H9 (cell line): ENCODE measurements around the gene ST6GALNAC3. TPM values are rescaled to one million over a fixed set of nuclear protein-coding genes. Genes with fewer than 3 reads are reported as not detected.

Source experiments
- DNase-seq: peaks from one replicate; pipeline ENCODE4 v3.0.0-alpha.2; 2017
- H2AFZ ChIP-seq: one replicate; pipeline ENCODE4 v1.6.1; 2013; ENCODE audit warnings: mild to moderate bottlenecking, low read length, control low read depth, moderate library complexity
- H2AK5ac ChIP-seq: 2 replicates; pipeline ENCODE4 v1.6.1; 2013; ENCODE audit warnings: low read length, control low read depth, mixed read lengths; ENCODE audit not compliant: insufficient read length
- H2BK120ac ChIP-seq: one replicate; pipeline ENCODE4 v1.6.1; 2013; ENCODE audit warnings: low read depth, mild to moderate bottlenecking, low read length, control low read depth, inconsistent platforms; ENCODE audit not compliant: poor library complexity, severe bottlenecking
- H2BK12ac ChIP-seq: 2 replicates; pipeline ENCODE4 v1.6.1; 2013; ENCODE audit warnings: low read length, control low read depth, mixed read lengths, low read depth; ENCODE audit not compliant: insufficient read length
- H2BK15ac ChIP-seq: 2 replicates; pipeline ENCODE4 v1.6.1; 2013; ENCODE audit warnings: low read depth, low read length, control low read depth
- H2BK20ac ChIP-seq: one replicate; pipeline ENCODE4 v1.6.1; 2013; ENCODE audit warnings: low read depth, mild to moderate bottlenecking, low read length, control low read depth, inconsistent platforms; ENCODE audit not compliant: poor library complexity, severe bottlenecking
- H2BK5ac ChIP-seq: 2 replicates; pipeline ENCODE4 v1.6.1; 2013; ENCODE audit warnings: low read length, control low read depth, mixed read lengths; ENCODE audit not compliant: insufficient read length
- H3K14ac ChIP-seq: 2 replicates; pipeline ENCODE4 v1.6.1; 2013; ENCODE audit warnings: low read length, control low read depth; ENCODE audit not compliant: insufficient read depth
- H3K18ac ChIP-seq: 2 replicates; pipeline ENCODE4 v1.6.1; 2013; ENCODE audit warnings: low read depth, mild to moderate bottlenecking, mixed read lengths, low read length, control low read depth; ENCODE audit not compliant: insufficient read length
- H3K23ac ChIP-seq: 2 replicates; pipeline ENCODE4 v1.6.1; 2013; ENCODE audit warnings: low read length, control low read depth, mixed read lengths, low read depth; ENCODE audit not compliant: insufficient read length
- H3K23me2 ChIP-seq: 2 replicates; pipeline ENCODE4 v1.6.1; 2013; ENCODE audit warnings: low read depth, mild to moderate bottlenecking, mixed read lengths, low read length, control low read depth; ENCODE audit not compliant: insufficient read length, poor library complexity, severe bottlenecking
- H3K27ac ChIP-seq: 2 replicates; pipeline ENCODE4 v1.5.1; 2013; ENCODE audit warnings: low read length, control low read depth, mixed read lengths, low read depth; ENCODE audit not compliant: insufficient read length
- H3K27me3 ChIP-seq: 2 replicates; pipeline ENCODE4 v1.6.1; 2013; ENCODE audit warnings: low read length, control low read depth, inconsistent platforms; ENCODE audit not compliant: insufficient read depth
- H3K4ac ChIP-seq: 2 replicates; pipeline ENCODE4 v1.6.1; 2013; ENCODE audit warnings: low read depth, mild to moderate bottlenecking, control low read depth, inconsistent platforms, low read length, moderate library complexity
- H3K4me1 ChIP-seq: 2 replicates; pipeline ENCODE4 v1.6.1; 2013; ENCODE audit warnings: low read length, control low read depth, inconsistent platforms; ENCODE audit not compliant: insufficient read depth
- H3K4me2 ChIP-seq: 2 replicates; pipeline ENCODE4 v1.6.1; 2013; ENCODE audit warnings: low read length, control low read depth, mixed read lengths; ENCODE audit not compliant: insufficient read length, insufficient read depth
- H3K56ac ChIP-seq: 2 replicates; pipeline ENCODE4 v1.6.1; 2013; ENCODE audit warnings: low read depth, mild to moderate bottlenecking, mixed read lengths, low read length, control low read depth; ENCODE audit not compliant: insufficient read length
- H3K79me1 ChIP-seq: 2 replicates; pipeline ENCODE4 v1.6.1; 2013; ENCODE audit warnings: low read depth, mild to moderate bottlenecking, moderate library complexity, low read length, control low read depth, inconsistent platforms; ENCODE audit not compliant: insufficient read depth, poor library complexity, severe bottlenecking
- H3K79me2 ChIP-seq: 2 replicates; pipeline ENCODE4 v1.6.1; 2013; ENCODE audit warnings: low read length, control low read depth, inconsistent platforms; ENCODE audit not compliant: insufficient read depth
- H3K9ac ChIP-seq: 2 replicates; pipeline ENCODE4 v1.6.1; 2013; ENCODE audit warnings: low read length, control low read depth, mixed read lengths; ENCODE audit not compliant: insufficient read length; ENCODE audit errors: extremely low read depth
- H3K9me3 ChIP-seq: one replicate; pipeline ENCODE4 v1.6.1; 2013; ENCODE audit warnings: low read depth, low read length, inconsistent platforms; ENCODE audit not compliant: control insufficient read depth
- H3T11ph ChIP-seq: one replicate; pipeline ENCODE4 v1.6.1; 2013; ENCODE audit warnings: mild to moderate bottlenecking, low read length, control low read depth, inconsistent platforms
- H4K20me1 ChIP-seq: one replicate; pipeline ENCODE4 v1.6.1; 2013; ENCODE audit not compliant: control insufficient read depth, insufficient read length, insufficient read depth
- H4K5ac ChIP-seq: 2 replicates; pipeline ENCODE4 v1.6.1; 2013; ENCODE audit warnings: low read depth, mild to moderate bottlenecking, mixed read lengths, low read length, control low read depth; ENCODE audit not compliant: insufficient read length
- H4K8ac ChIP-seq: replicated peaks from 2 replicates; pipeline ENCODE4 v1.6.1; 2013; ENCODE audit warnings: low read length, control low read depth, mixed read lengths, low read depth; ENCODE audit not compliant: insufficient read length
- H4K91ac ChIP-seq: 2 replicates; pipeline ENCODE4 v1.6.1; 2013; ENCODE audit warnings: low read depth, mild to moderate bottlenecking, moderate library complexity, mixed read lengths, low read length, control low read depth; ENCODE audit not compliant: insufficient read length
- H3K27ac Mint-ChIP-seq, 3 experiments: 2 replicates in 2 of 3; 3 replicates in 1 of 3; pipeline ENCODE4 v1.8.0; 2020 to 2021; ENCODE audit warnings: mixed read lengths in 3 of 3, mild to moderate bottlenecking in 1 of 3, moderate library complexity in 1 of 3
- H3K27me3 Mint-ChIP-seq: 2 replicates; pipeline ENCODE4 v1.8.0; 2021; ENCODE audit warnings: low read depth, mild to moderate bottlenecking, moderate library complexity, mixed read lengths
- H3K36me3 Mint-ChIP-seq, 3 experiments: 2 replicates in 2 of 3; 3 replicates in 1 of 3; pipeline ENCODE4 v1.8.0; 2020 to 2021; ENCODE audit warnings: low read depth in 3 of 3, mixed read lengths in 3 of 3; ENCODE audit not compliant: insufficient read depth in 1 of 3
- H3K4me1 Mint-ChIP-seq, 2 experiments: 2 replicates each; pipeline ENCODE4 v1.8.0; 2020; ENCODE audit warnings: mixed read lengths in 2 of 2
- H3K4me3 Mint-ChIP-seq, 2 experiments: 2 replicates in 1 of 2; 3 replicates in 1 of 2; pipeline ENCODE4 v1.8.0; 2020 to 2021; ENCODE audit warnings: mild to moderate bottlenecking in 2 of 2, mixed read lengths in 2 of 2, moderate library complexity in 1 of 2
- H3K9me3 Mint-ChIP-seq, 2 experiments: 2 replicates in 1 of 2; 3 replicates in 1 of 2; pipeline ENCODE4 v1.8.0; 2020; ENCODE audit warnings: mild to moderate bottlenecking in 2 of 2, mixed read lengths in 2 of 2, moderate library complexity in 1 of 2
- WGBS: extraction: QIAGEN DNeasy Blood & Tissue Kit; methylation state at CpG from one replicate; pipeline ENCODE4 v1.1.7; 2013; ENCODE audit warnings: missing lambda C conversion rate, low lambda C conversion rate, mixed read lengths; ENCODE audit not compliant: insufficient read length; ENCODE audit errors: extremely low coverage; 5-methylcytosine and 5-hydroxymethylcytosine counted together
- total RNA-seq: library from RNA; stranded (reverse); gene quantifications from 2 replicates; pipeline ENCODE4 v1.2.1, GENCODE V29; 2021
- TF ChIP-seq, protein P1 (sequence below): fragments of 200-600 bp; sonication (generic); conservative IDR thresholded peaks from 3 replicates; pipeline ENCODE4 v1.8.0; 2021; ENCODE audit warnings: antibody characterized with exemption, mild to moderate bottlenecking

The ST6GALNAC3 gene
- total RNA-seq, 1 experiment from 2014 or later: 11.2 TPM

DNA sequence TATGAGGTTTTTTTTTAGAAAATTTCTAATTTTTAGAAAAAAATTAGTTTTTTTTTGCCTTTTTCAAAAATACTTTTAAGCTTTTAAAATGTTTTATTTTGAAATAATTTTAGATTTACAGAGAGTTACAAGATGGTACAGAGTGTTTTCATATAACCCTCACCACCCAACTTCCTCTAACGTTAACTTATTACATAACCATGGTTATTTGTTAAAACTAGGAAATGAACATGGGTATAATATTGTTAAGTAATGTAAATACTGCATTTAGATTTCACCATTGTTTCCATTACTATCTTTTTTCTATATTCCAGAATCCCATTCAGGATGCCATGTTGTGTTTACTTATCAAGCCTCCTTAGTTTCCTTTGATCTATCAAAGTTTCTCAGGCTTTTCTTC is 45.2 kb upstream of the ST6GALNAC3 start:
- Histone ChIP-seq H3K4ac (no peak overlapping the region), H3K14ac (no peak overlapping the region), H3K27ac (no peak overlapping the region), H3K23ac (no peak overlapping the region), H3K79me2 (no peaks in the 10 kb centered on the region), H3K56ac (no peak overlapping the region), H3K79me1 (no peaks in the 10 kb centered on the region), H3K4me1 (no peaks in the 10 kb centered on the region), H3K27me3 (no peaks in the 10 kb centered on the region), H3K23me2 (no peaks in the 10 kb centered on the region), H2BK120ac (no peak overlapping the region), H2AK5ac (no peak overlapping the region), H2BK20ac (no peak overlapping the region), H4K20me1 (no peaks in the 10 kb centered on the region), H2BK15ac (no peak overlapping the region), H4K91ac (no peak overlapping the region), H4K8ac (no peak overlapping the region), H2BK5ac (no peak overlapping the region), H3K18ac (no peak overlapping the region), H3K4me2 (no peak overlapping the region), H2BK12ac (no peak overlapping the region), H3T11ph (no peak overlapping the region), H2AFZ (no peak overlapping the region), H3K9ac (no peak overlapping the region), H3K9me3 (no peaks in the 10 kb centered on the region), H4K5ac (no peak overlapping the region)
- H3K4me1 Mint-ChIP-seq: peaks cover 3% of the 10 kb centered on the region in 2 experiments; a peak in 1 of 4 replicates
- H3K9me3 Mint-ChIP-seq: no peaks in the 10 kb centered on the region; a peak in 1 of 5 replicates
- no peak for DNase-seq
- WGBS: no CpG with 5 or more reads among the region's 1 CpG
- TF ChIP-seq, protein P1, sequence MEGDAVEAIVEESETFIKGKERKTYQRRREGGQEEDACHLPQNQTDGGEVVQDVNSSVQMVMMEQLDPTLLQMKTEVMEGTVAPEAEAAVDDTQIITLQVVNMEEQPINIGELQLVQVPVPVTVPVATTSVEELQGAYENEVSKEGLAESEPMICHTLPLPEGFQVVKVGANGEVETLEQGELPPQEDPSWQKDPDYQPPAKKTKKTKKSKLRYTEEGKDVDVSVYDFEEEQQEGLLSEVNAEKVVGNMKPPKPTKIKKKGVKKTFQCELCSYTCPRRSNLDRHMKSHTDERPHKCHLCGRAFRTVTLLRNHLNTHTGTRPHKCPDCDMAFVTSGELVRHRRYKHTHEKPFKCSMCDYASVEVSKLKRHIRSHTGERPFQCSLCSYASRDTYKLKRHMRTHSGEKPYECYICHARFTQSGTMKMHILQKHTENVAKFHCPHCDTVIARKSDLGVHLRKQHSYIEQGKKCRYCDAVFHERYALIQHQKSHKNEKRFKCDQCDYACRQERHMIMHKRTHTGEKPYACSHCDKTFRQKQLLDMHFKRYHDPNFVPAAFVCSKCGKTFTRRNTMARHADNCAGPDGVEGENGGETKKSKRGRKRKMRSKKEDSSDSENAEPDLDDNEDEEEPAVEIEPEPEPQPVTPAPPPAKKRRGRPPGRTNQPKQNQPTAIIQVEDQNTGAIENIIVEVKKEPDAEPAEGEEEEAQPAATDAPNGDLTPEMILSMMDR: no peak
- H3K27ac Mint-ChIP-seq: no peak overlapping the region
- no peaks in the 10 kb centered on the region for H3K36me3 Mint-ChIP-seq
- no peak overlapping the region for H3K4me3 Mint-ChIP-seq
- H3K27me3 Mint-ChIP-seq: no peaks in the 10 kb centered on the region
